Upper lobe of left lung (tissue), 4 donors: ENCODE results near the gene MAN2A1.

Experiments
- CTCF ChIP-seq, 6 experiments: fragments of 450-650 bp in 4 of 6; fragments of 200-600 bp in 2 of 6; sonication (generic) in 2 of 6; IDR thresholded peaks; one replicate each; pipeline ENCODE4 v1.5.1; 2016 to 2019; ENCODE audit warnings: antibody characterized with exemption in 6 of 6
- POLR2AphosphoS5 ChIP-seq, 2 donors: sonication (generic); formaldehyde crosslinking; IDR thresholded peaks; one replicate each; pipeline ENCODE4 v1.5.1; 2017; ENCODE audit warnings: antibody characterized with exemption in 2 of 2

- TF ChIP-seq POLR2AphosphoS5 (IDR thresholded peaks at IDR 0.05) (no peak), CTCF (IDR thresholded peaks at IDR 0.05) (no peak)
These were observed 33.9 kb downstream of the MAN2A1 start for GRCh38 chr5:109723606-109724005.
